Stimulated activated CD8-positive, alpha-beta memory T cell treated with anti-CD3 and anti-CD28 coated beads, Interleukin-4, amount 100 ng/mL, for 1 hour (primary cell): ENCODE data around the gene LGALS9B.
"Not testable (repeated sequence)": the region's sequence is repeated elsewhere in the genome, so short reads cannot be mapped to it uniquely, and the experiment has no call there.

Experiments used
- DNase-seq, 2 donors: peaks; one replicate each; pipeline ENCODE4 v3.0.0-alpha.2; 2020; ENCODE audit warnings: low read depth in 2 of 2, low spot score in 1 of 2

Gene LGALS9B

DNA sequence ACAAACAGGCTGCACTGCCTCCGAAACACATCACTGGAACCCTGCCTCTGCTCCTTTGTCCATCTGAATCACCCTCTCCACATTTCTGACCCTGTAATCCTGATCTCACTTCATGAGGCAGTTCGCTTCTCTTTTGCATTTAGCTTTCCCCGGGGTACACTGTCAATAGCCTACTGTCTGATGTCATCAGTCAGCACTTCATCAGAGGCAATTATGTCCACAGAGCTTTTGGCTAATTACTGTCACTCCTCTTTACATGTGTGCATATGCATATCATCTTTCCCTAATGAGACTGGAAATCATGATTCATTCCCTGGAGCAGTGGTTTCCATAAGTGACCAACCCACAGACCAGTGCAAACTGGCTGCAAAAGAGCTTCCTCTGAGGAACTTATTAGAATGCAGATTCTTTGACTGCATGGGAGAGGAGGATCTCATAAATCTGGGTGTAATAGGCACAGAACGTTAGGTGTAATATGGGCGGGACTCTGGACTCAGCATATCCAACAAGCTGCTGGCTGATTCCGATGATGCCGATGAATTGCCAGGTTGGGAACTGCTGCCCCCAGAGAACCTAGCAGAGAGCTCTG lies 49.8 kb downstream of the LGALS9B start:
- DNase-seq: not testable (repeated sequence)

DNA sequence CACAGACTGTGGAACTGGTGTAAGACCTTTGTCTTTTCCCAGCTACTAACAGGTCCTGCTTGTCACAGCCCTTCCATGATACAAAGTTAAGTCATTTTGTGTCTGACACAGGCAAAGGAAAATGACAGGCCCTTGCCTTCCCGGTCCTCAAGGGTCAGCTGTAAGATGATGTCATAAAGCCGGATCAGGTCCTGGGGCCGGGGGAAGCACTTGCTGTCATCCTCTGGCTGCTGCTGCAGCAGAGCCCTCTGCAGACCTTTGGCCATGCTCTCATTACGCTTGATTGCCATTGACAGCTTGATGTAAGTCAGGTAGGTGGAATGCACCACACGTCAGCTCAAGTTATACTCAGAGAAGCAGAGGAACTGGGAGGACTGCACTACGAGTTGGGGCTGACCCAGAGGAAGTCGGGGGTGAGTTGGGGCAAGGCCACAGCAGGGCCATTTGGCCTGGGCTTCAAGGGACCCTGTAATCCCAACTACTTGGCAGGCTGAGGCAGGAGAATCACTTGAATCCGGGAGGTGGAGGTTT lies 50.9 kb downstream of the LGALS9B start:
- not testable (repeated sequence) for DNase-seq

DNA sequence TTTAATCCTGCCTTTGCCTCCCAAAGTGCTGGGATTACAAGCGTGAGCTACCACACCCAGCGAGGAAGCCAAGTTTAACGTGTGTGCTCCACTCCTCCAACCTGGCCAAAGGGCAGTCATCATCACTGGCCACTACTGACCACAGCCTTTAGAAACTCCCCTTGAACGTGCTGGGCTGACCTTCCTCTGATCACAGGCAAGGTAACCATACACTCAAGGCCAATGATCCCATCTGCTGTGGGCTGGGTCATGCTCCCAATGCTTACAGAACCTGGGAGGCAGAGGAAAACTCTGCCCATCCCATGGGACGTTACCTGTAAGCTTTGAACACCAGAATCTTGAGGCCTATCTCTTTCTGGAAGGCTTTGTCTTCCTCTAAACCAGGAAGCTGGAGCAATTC lies 51.9 kb downstream of the LGALS9B start:
- DNase-seq: not testable (repeated sequence)

DNA sequence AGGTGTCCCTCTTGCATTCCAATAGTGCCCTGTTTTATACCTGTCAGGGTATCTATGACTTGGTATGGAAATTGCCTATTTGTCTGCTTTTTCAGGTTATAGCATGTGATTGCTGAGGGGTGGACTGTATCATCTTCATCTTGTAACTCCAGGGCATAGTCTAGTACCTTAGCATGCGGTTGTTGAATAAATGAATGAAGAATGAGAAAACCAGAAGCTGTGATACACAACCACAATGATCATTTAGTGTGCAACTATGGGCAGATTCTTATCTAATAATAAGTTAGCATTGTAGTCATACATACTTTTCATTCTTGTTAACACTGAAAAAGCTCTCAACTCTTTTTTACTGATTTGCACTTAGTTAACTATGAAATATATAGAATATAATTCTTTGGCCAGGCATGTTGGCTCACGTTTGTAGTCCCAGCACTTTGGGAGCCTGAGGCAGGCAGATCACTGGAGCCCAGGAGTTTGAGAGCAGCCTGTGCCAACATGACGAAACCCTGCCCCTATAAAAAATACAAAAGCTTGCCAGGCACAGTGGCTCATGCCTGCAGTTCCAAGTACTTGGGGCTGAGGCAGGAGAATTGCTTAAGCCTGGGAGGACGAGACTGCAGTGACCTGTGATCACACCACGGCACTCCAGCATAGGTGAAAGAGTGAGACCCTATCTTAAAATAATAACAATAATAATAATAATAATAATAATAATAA lies 65.9 kb downstream of the LGALS9B start:
- DNase-seq: not testable (repeated sequence)

DNA sequence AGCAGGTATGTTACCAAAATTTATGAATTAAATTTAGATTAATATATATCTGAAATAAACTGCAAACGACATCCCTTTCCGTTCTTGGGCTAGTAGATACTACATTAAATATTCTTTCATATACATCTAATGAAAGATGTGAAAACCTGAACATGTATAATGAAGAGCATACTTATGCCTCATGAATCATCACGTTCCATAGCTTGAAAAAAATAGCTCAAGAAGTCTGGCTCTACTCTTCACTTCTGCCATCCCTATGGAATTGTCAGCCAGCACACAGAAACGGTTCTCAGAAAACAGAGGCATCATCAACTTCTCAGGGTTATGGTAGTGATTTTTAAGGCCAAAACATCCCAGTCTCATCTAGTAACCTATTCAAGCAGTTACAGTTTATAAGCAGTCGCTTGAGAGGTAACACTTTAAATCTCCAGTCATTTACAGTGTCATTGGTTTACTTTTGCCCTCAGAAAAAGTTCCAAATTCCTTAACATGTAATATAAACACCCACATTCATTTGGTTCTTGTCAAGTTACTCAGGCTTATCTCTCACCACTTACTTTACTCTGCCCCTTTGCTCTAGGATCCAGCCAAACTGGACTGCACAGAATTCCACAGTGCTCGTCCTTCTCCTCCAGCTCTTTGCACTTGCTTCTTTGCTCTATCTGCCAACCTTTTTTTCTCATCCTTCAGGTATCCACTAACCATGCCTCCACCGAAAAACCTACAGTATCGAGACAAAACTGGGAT lies 66.6 kb downstream of the LGALS9B start:
- not testable (repeated sequence) for DNase-seq
